ENCODE results near the gene BRIP1.

GRCh38 chr17:61641084-61641483 is 222.2 kb downstream of the BRIP1 start:
- no peak for TF ChIP-seq POLR2A (IDR thresholded peaks at IDR 0.05; ENCODE audit: low read length)
- no peak for TF ChIP-seq EP300 (IDR thresholded peaks at IDR 0.05)
- TF ChIP-seq CTCF (IDR thresholded peaks at IDR 0.05) = no peak
- no peak for TF ChIP-seq MYC (IDR thresholded peaks at IDR 0.05; ENCODE audit: borderline replicate concordance, low read length)
- TF ChIP-seq JUNB (IDR thresholded peaks at IDR 0.05) = no peak
- no peak for TF ChIP-seq REST (IDR thresholded peaks at IDR 0.05)
- no peak for TF ChIP-seq CEBPB (IDR thresholded peaks at IDR 0.05)
- no peak for TF ChIP-seq HDAC2 (IDR thresholded peaks at IDR 0.05)
- TF ChIP-seq RARB (CRISPR knock-in tag; IDR thresholded peaks at IDR 0.05) = no peak
- TF ChIP-seq KDM5A (IDR thresholded peaks at IDR 0.05) = no peak
